HUDEP-2 (cell line): ENCODE data around the gene SRC.

Source experiments
- DNase-seq, 76 experiments: peaks; one replicate each; lab custom pipeline; 2025; ENCODE audit not compliant: unreplicated experiment in 76 of 76; lab: John Stamatoyannopoulos, UW

The SRC gene

GRCh38 chr20:37406010-37406998 is 60.4 kb downstream of the SRC start:
- peak in 33 of 76 experiments; percentile 4 to 49 (median 22) for DNase-seq

GRCh38 chr20:37407019-37407566 is 61.2 kb downstream of the SRC start:
- no peak for DNase-seq

GRCh38 chr20:37407573-37408002 is 61.6 kb downstream of the SRC start:
- no peak for DNase-seq

GRCh38 chr20:37408302-37409193 is 62.6 kb downstream of the SRC start:
- DNase-seq, result no peak

- DNase-seq, result no peak
Measured at GRCh38 chr20:37411408-37412219, 65.7 kb downstream of the SRC start.

GRCh38 chr20:37413023-37413334 is 67.0 kb downstream of the SRC start:
- DNase-seq, result no peak

GRCh38 chr20:37413379-37413778 is 67.4 kb downstream of the SRC start:
- DNase-seq, result no peak

GRCh38 chr20:37414224-37415035 is 68.5 kb downstream of the SRC start:
- DNase-seq, result no peak

- DNase-seq, result no peak
Measured at GRCh38 chr20:37415118-37416085, 69.5 kb downstream of the SRC start.

- no peak for DNase-seq
Measured at GRCh38 chr20:37416100-37416847, 70.3 kb downstream of the SRC start.

GRCh38 chr20:37416848-37417616 is 71.1 kb downstream of the SRC start:
- no peak for DNase-seq

- no peak for DNase-seq
Measured at GRCh38 chr20:37417617-37418467, 71.9 kb downstream of the SRC start.

GRCh38 chr20:37418591-37419109 is 72.7 kb downstream of the SRC start:
- DNase-seq, result no peak

- DNase-seq, result no peak
Measured at GRCh38 chr20:37419307-37419706, 73.4 kb downstream of the SRC start.

GRCh38 chr20:37419774-37420542 is 74.0 kb downstream of the SRC start:
- no peak for DNase-seq
